ENCODE data around the gene C1QL4.
"Not testable (repeated sequence)": the region's sequence is repeated elsewhere in the genome, so short reads cannot be mapped to it uniquely, and the experiment has no call there.

C1QL4 gene

GRCh38 chr12:49322708-49323523, 14.1 kb downstream of the C1QL4 start, which contains the start of gene TROAP:
Gene TROAP (plus strand): TSS chr12:49323255. CDS start chr12:49323609, 354 bp downstream.
- no peak for TF ChIP-seq CTCF (IDR thresholded peaks at IDR 0.05; ENCODE audit: control insufficient read depth, insufficient read depth, low read depth, low read length, missing control alignments)
- peak; percentile 89 for DNase-seq (ENCODE audit: low read depth)
- peak within 1 kb of the TSS; percentile 79 for H3K4me3 ChIP-seq (ENCODE audit: control insufficient read depth, low read depth, low read length)

GRCh38 chr12:49322367-49322707, 14.7 kb downstream of the C1QL4 start:
- no peak for DNase-seq (ENCODE audit: low read depth)
- peak overlapping the region; percentile 79 for H3K4me3 ChIP-seq (ENCODE audit: control insufficient read depth, low read depth, low read length)
- no peak for TF ChIP-seq CTCF (IDR thresholded peaks at IDR 0.05; ENCODE audit: control insufficient read depth, insufficient read depth, low read depth, low read length, missing control alignments)

GRCh38 chr12:49320411-49321103, 16.4 kb downstream of the C1QL4 start:
- not testable (repeated sequence) for H3K4me3 ChIP-seq (ENCODE audit: control insufficient read depth, low read depth, low read length); DNase-seq (ENCODE audit: low read depth)

DNA sequence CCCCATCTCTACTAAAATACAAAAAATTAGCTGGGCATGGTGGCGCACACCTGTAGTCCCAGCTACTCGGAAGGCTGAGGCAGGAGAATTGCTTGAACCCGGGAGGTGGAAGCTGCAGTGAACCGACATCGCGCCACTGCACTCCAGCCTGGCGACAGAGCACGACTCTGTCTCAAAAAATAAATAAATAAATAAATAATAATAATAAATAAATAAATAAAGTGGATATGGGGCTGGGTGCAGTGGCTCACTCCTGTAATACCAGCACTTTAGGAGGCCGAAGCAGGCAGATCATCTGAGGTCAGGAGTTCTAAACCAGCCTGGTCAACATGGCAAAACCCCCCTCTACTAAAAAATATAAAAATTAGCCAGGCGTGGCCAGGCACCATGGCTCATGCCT, 19.9 kb downstream of the C1QL4 start:
- DNase-seq (ENCODE audit: low read depth); H3K4me3 ChIP-seq (ENCODE audit: control insufficient read depth, low read depth, low read length): not testable (repeated sequence)

- no peak overlapping the region for H3K4me3 ChIP-seq (ENCODE audit: control insufficient read depth, low read depth, low read length)
- no peak for DNase-seq (ENCODE audit: low read depth)
- TF ChIP-seq CTCF (IDR thresholded peaks at IDR 0.05; ENCODE audit: control insufficient read depth, insufficient read depth, low read depth, low read length, missing control alignments), result no peak
Measured at GRCh38 chr12:49314811-49315210, 22.2 kb downstream of the C1QL4 start.

- not testable (repeated sequence) for H3K4me3 ChIP-seq (ENCODE audit: control insufficient read depth, low read depth, low read length); DNase-seq (ENCODE audit: low read depth)
Measured at GRCh38 chr12:49310451-49311000, 26.5 kb downstream of the C1QL4 start.

GRCh38 chr12:49309386-49309785, 27.6 kb downstream of the C1QL4 start:
- no peak for DNase-seq (ENCODE audit: low read depth)
- TF ChIP-seq CTCF (IDR thresholded peaks at IDR 0.05; ENCODE audit: control insufficient read depth, insufficient read depth, low read depth, low read length, missing control alignments), result no peak
- no peak overlapping the region for H3K4me3 ChIP-seq (ENCODE audit: control insufficient read depth, low read depth, low read length)

DNA sequence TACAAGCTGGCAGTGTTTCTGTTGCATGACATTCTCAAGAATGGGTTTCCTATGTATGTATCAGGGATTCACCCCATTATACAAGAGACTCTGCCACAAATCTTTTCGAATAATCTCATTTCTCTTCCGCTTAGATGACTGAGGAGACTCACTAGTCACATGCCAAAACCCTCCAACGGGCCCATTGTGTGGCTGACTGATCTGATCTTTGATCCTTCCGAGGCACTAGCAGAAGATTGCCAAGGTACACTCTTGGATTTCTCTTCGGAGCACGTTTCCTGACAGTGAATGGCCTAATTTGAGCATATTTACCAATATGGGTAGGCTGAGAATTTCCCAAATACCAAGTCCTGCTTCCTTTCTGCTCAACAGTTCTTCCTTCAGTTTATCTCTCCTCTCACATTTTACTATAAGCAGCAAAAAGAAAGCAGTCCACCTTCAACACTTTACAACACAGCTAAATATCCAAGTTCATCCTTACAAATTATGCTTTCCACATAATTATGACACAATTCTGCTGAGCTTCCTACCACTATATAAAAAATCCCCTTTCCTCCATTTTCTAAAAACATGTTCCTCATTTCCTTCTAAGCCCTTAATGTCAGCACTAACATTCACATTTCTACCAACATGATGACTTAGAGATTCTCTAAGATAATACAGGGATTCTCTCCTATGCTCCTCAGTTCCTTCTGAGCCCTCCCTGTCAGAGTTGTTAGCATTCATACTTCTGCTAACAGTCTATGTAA, 31.1 kb downstream of the C1QL4 start:
- no peak overlapping the region for H3K4me3 ChIP-seq (ENCODE audit: control insufficient read depth, low read depth, low read length)
- TF ChIP-seq CTCF (IDR thresholded peaks at IDR 0.05; ENCODE audit: control insufficient read depth, insufficient read depth, low read depth, low read length, missing control alignments), result no peak
- no peak for DNase-seq (ENCODE audit: low read depth)

Data from AG09309 (cell line).